ENCODE measurements around the gene RAB8B.

The RAB8B gene

DNA sequence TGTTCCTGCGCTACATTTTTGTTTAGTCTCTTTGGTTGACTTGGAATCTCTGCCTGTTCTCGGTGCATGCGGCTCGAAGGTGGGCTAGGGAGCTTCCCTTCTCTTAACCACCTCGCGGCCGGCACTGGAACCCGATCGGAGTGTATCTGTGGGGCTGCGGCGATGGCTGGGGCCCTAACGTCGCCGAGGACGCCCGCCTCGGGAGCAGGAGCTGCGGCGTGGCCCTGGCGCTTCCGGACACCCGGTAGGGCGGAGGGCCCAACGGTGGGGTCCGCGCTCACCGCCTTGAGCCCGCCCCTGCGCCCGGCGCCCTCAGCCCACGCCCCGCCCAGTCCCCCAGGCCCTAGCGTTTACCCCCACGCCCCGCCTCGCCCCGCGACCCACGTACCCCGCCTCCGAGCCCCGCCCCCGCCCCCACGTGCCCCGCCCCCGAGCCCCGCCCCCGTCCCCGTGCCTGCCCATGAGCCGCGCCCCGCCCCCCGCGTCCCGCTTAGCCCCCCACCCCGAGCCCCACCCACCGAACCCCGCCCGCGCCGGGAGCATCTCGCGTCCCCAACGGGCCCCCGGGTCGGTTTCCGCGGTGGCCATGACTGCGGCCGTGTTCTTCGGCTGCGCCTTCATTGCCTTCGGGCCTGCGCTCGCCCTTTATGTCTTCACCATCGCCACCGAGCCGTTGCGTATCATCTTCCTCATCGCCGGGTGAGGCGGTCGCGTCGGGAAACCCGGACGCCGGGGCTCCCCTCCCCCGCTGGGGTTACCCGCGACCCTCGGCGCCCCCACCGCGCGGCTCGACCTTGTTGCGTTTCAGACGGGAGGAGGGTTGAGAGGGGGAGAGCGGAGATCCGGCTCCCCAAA lies 87.9 kb downstream of the RAB8B start, which contains the start of gene APH1B:
Gene APH1B, plus strand, starts transcription at position 568 of the 855 bp plus-strand sequence. Its CDS starts 19 bp downstream, at position 587.
- DNase-seq: peak; percentile 77

GRCh38 chr15:63277893-63278456 lies 88.6 kb downstream of the RAB8B start:
- no peak for DNase-seq

DNA sequence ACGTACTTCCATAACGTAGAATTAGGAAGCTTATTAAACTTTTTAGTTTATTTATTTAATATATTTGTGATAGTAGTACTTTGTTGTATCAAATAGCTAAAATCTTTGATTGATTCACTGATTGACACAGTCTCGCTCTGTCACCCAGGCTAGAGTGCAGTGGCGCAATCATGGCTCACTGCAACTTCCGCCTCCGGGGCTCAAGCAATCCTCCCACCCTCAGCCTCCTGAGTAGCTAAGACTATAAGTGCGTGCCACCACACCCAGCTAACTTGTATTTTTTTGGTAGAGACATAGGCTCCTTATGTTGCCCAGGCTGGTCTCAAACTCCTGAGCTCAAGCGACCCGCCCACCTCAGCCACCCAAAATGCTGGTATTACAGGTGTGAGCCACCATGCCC lies 93.7 kb downstream of the RAB8B start:
- DNase-seq: no peak

DNA sequence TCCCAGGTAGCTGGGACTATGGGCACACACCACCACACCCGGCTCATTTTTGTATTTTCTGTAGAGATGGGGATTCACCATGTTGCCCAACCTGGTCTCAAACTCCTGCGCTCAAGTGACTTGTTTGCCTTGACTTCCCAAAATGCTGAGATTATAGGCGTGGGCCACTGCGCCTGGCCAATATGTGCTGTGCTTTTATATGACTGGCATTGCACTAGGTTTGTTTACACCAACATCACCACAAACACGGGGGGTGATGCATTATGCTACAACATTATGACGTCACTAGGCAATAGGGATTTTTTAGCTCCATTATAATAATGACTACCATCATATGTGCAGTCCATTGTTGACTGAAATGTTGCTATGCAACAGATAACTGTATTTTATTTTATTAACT lies 94.9 kb downstream of the RAB8B start:
- DNase-seq: no peak

DNA sequence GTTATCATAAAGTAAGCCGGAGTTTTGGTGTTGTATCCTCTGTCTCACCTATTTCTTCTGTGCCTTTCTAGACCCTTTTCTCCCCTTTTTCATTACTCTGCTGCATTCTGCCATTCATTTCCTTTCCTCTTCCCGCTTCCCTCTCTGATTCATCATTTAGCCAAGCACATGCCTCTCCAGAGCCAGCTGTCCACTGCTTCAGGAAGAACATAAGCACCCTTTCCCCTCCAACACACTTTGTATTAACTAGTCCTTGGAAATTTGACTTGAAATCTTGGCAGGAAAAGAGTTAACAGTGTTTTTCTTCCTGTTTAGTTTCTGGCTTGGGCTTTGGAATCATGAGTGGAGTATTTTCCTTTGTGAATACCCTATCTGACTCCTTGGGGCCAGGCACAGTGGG lies 97.7 kb downstream of the RAB8B start:
- peak; percentile 35 for DNase-seq

GRCh38 chr15:63288342-63288741 lies 98.9 kb downstream of the RAB8B start:
- DNase-seq: no peak

GRCh38 chr15:63288778-63289378 lies 99.5 kb downstream of the RAB8B start:
- DNase-seq: peak; percentile 64

DNA sequence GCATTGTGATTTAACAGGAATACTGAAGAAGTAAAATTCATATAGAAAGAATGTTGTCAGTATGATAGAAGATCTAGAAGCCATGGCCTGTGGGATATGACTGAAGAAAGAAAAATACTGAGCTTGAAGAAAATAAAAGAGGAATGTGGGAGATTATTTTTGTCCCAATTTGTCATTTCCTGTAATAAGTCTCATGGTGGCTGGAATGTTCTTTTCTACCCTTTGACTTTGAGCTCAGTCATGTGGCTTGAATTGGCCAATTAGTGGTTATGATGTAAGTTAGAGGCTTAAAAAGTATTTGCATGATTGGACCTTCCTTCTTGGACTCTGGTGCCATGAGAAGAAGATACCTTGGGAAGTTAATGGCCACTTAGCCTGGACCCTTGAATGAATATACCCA lies 102.1 kb downstream of the RAB8B start:
- peak; percentile 97 for DNase-seq

DNA sequence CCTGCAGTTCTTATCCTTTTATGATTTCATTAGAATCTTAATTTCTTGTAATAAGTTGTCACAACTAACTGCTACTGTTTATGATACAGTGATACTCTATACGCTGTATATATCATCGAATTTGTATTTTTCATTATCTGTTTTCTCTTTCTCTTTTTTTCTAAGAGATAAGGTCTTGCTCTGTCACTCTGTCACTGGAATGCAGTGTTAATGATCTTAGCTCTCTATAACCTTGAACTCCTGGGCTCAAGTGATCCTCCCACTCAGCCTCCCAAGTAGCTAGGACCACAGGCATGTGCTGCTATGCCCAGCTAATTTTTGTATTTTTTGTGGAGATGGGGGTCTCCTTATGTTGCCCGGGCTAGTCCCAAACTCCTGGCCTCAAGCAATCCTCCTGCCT lies 102.8 kb downstream of the RAB8B start:
- no peak for DNase-seq

- peak; percentile 62 for DNase-seq
Measured at GRCh38 chr15:63292771-63293170, 103.4 kb downstream of the RAB8B start.

DNA sequence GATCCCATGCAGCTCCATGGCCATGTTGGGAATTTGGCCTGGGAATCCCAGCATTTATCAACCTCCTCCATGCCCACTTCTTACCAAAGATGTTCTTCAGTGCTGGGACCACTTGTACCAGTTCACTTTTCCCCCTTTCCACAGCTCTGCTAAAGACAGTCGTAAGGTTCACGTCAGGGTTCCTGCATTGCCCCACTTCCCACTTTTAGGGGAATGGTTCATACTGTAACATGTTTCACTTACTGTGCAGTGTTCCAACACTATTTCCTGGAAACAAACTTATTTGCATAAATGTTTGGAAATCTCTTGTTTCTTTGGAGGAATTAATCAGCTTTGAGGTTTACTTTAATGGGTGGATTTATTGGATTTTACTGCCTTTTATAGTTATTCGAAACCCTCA lies 105.0 kb downstream of the RAB8B start:
- DNase-seq: no peak

- no peak for DNase-seq
Measured at GRCh38 chr15:63295341-63295740, 105.9 kb downstream of the RAB8B start.

- DNase-seq: no peak
Measured at GRCh38 chr15:63296195-63296594, 106.8 kb downstream of the RAB8B start.

DNA sequence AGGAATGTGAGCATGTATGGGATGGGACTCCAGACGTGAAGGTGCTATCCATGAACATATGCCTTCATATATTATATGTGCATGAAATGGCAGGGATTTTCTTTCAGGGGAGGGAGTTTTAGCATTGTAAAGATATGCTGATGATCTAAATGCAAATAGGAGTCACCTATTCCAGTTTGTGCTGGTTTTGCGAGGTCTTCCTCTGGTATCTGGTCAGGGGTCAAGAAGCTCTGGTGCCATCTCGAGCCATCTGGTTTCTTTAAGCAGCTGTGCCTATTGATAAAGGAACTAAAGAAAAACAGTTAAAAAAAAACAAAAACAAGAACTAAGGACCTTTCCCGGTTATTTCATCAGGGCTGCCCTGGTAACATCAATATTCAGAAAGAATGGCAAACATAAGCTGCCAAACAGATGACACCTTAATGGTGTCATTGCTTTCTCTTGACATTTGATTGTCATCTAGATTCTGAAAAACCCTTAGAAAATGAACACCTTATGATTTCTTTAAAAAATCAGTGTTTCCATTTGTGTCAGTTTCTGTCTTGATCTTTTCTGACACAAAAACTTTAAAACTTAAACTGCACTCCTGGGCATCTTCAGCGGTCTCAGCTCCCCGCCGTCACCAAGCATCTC lies 110.7 kb downstream of the RAB8B start:
- DNase-seq: no peak

DNA sequence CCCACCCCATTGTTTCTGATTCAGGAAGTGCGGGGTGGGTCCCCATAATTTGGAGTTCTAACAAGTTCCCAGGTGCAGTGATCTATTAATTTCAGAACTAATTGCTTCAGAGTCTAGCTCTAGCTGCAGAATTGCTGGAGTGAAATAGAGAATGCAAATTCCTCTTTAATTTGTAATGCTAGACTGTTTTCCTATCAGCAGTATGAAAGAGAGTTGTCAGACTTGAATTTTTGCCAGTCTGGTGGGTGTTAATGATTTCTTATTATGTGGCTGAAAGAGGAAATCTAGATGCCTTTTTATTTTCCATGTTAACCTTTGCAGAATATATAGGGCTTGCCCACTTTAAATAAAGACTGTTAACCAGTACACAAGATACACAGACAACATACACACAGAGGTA lies 111.7 kb downstream of the RAB8B start:
- peak; percentile 24 for DNase-seq

- DNase-seq: no peak
Measured at GRCh38 chr15:63305260-63305659, 115.9 kb downstream of the RAB8B start.

DNA sequence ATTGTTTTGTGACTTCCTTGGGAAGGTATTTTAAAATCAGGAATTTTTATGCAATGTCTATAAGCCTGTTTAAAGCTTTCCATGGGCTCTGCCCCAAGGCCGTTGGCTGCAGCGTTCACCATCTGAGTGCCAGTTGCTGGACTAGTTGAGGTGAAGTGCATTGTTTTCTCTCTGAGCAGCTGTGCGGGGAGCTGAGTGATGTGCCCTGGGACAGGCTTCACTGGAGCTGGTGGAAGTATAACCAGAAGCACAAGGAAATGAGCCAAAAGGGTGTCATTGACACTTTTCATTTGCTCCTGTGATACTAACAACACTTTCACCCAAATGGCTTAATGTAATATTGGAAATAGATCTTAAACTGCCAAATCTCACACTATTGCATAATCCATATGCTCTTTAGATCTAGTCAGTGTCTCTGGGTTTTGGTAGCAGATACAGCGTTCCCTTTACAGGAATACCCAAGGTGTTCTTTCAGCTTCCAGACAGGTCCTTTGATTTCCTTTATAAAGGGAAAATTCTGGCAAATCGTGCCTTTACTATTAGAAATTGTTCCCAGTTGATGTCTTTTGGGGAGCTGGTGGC lies 117.2 kb downstream of the RAB8B start:
- DNase-seq: no peak

DNA sequence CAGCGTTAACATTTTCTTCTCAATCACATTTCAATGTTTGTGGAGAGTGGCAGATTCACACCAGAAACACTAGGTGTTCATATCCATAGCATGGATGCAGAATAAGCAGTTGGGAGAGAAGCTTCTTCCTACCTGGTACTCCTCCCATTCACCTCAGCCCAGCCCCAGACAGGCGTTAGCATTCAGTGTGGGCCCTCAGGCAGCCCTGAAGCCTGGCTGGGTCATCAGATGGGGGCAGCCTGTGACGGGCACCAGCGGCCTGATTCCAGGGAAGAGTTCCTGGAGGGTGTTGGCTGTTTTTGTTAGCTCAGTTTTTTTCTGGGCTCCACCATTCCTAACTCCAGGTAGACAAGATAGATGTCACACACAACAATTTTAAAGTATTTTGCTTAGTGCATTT lies 119.1 kb downstream of the RAB8B start:
- no peak for DNase-seq

DNA sequence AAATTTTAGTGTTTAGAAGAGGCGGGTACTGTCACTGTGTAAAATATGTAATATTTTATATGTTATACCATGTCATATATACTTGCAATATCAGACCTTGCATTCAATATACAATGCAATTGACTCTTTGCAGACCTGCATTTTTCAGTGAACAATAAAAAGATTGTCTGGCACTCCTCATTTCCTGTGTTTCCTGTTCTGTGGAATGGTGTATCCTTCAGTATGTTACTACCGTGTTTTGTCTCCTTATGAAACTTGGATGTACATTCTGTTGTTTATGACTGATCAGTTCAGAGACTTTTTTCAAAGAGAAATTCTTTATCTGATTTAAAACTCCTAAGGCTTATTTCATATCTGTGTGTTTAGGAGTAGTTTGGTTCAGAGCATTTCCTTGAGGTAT lies 119.5 kb downstream of the RAB8B start:
- no peak for DNase-seq

DNA sequence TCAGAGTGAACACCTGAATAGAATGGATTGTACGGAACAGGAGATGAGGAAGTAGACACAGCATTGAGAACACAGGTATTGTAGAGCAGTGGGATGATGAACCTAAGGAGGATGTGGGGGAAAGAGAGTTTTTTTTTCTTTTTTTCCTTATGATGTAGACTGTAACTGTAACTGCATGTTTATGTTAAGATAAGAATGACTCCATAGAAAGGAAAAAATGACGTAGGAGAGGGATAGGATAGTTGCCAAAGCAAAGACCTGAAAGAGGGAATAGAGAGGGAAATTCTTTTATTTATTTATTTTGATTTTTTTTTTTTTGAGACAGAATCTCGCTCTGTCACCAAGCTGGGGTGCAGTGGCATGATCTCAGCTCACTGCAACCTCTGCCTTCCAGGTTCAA lies 121.2 kb downstream of the RAB8B start:
- DNase-seq: no peak

DNA sequence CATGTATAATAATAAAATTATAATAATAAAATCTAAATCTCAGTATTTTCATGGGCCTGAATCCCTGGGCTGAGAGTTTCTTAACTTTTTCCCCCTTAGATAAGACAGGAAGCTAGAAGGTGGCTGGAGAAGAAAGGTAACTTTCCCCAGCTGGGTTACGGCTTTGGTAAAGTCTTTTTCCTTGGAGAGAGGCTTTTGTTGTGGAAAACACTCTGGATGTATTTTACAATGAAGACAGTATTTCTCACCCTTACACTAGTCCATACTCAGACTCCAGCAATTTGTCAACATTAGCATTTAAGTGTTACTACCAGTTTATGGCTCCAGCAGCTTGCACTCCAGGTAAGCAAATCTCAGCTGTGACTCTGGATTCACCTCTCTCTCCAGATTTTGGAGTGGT lies 122.9 kb downstream of the RAB8B start:
- no peak for DNase-seq

DNA sequence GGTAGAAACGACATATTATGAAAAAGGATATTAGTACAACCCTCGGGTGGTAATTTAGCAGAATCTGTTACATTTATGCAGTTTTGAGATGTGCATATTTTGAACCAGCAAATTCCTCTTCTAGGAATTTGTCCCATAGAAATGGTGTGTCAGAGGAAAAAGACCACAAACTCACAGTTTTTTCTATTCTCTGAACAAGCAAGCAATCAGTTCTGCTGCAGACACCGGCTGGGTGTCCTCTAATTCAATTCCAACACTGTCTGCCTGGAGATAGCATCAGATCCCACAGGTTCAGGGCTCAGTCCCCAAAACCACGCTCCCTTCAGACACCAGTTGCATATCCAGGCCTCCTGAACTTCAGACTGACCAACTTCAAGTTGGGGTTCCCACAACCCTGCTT lies 124.4 kb downstream of the RAB8B start:
- DNase-seq: peak; percentile 6

DNA sequence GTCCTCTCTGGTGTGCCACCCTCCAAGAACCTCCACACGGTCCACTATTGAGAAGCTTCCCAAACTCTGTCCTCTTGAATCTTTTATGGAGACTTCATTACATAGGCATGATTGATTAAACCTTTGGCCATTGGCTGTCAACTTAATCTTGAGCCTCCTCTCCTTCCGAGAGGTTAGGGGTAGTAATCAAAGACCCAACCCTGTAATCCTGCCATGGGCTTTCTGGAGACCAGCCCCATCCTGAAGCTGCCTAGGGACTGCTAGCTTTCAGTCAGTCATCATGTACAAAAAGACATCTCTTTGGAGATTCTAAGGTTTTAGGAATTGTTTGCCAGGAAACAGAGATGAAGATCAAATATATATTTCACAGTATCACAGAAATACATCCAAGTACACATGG lies 125.0 kb downstream of the RAB8B start:
- no peak for DNase-seq

Measured in fibroblast of skin of right biceps (primary cell).